HG02763 (cell line): ENCODE data around the gene RAB27A.
A peak's percentile ranks its signal among the peaks of the same experiment; 100 is the strongest.
"Not testable (repeated sequence)": the region's sequence is repeated elsewhere in the genome, so short reads cannot be mapped to it uniquely, and the experiment has no call there.

Source experiments
- ATAC-seq: cut with Tn5 transposase; IDR thresholded peaks from one replicate; pipeline ENCODE4 v1.9.1; 2021; ENCODE audit warnings: mild to moderate bottlenecking, moderate library complexity; ENCODE audit not compliant: unreplicated experiment

The RAB27A gene

DNA sequence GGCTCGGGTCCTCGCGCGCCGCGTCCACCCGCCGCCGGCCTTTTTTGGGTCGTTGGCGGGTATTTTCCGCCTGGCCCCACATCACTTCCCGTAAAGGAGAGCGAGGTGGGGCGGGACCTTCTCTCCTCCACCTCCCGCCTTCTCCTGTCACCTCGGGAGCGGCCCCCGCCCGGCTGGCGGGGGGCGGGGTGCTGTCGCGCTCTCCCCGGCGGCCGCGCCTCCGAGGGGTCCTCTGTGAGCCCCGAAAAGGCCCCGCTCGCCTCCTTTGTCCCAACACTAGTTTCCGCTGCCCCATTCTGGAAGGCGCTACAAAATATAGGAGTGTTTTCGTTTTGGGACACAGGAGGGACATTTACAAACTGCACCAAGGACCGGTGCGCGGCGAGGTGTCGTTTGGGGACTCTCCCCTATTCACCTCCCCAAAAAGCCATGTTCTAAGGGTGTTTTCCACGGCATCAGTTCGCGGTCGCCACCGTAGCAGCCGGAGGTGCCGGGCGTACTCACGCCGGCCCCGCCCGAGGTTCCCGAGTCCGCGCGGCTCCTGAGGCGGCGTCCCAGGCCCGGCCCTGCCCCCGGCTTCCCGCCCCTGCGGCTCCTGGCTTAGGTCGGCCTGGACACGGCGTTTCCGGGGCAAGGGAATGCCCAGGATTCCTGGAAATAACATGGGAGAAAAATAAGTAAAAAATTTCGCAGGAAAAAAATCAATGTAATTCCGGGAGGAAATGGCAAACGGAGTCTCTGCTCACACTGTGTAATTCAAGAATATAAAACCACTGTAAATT, at the start of gene RAB27A:
Gene RAB27A, minus strand, starts transcription at position 68 of the 782 bp plus-strand sequence. CDS start 54,879 bp downstream, outside the sequence.
- ATAC-seq, result peak; percentile 68

GRCh38 chr15:55337160-55337559, 47.5 kb upstream of the RAB27A start:
- ATAC-seq, result no peak

GRCh38 chr15:55334997-55335396, 45.4 kb upstream of the RAB27A start:
- ATAC-seq, result no peak

- ATAC-seq, result no peak
Observed at GRCh38 chr15:55334371-55334770, 44.8 kb upstream of the RAB27A start.

DNA sequence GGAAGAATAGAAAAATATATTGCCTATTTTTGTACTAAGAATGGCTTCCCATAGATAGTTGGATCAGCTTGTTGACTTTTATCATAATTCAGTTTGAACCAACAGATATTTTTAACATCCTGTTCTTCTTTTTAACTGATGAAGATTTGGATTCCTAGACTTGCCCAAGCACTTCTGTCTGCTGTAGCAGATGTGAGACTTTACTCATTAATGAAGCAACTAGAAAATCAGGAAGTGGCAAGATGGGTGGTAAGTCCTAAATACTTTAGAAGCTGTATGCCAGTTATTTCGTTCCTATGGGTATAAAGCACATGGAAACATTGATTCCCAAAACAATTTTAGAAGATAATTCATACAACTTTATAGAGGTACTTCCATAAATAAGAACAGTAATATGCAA, 37.8 kb upstream of the RAB27A start:
- no peak for ATAC-seq

DNA sequence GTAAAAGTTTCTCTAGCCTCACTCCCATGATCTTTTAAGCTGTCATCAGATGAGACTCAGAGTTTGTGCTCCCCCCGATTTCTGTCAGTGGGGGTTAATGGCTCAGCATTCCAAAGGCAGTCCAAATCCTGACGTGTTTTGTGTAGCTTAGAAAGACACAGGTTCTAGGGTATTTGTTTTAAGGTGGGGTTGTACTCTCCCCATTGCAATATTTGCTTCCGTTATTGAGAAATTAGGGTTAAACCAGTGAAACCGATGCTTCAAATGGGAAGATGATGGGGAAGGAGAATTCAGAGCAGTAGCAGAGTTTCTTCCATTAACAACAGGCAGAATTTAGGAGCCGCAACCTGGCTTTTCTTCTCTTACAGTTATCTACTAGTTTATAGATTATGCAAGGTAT, 32.9 kb upstream of the RAB27A start:
- no peak for ATAC-seq

DNA sequence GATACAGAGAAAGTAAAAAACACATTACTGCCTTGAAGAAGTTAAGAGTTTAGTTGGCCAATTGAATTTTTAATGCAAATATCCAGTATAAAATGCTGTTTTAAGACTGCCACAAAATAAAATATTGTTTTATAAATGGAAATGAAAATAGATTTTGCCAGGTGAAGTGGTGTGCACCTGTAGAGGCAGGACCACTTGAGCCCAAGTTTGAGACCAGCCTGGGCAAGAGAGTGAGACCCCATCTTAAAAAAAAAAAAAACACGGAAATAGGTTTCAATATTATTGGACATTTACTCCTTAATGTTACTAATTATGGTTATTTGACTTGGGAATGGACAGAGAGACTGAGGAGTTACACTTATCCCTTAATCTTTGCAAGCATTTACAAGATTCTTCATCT, 31.4 kb upstream of the RAB27A start:
- no peak for ATAC-seq

- ATAC-seq, result no peak
Observed at GRCh38 chr15:55320238-55320550, 30.6 kb upstream of the RAB27A start.

DNA sequence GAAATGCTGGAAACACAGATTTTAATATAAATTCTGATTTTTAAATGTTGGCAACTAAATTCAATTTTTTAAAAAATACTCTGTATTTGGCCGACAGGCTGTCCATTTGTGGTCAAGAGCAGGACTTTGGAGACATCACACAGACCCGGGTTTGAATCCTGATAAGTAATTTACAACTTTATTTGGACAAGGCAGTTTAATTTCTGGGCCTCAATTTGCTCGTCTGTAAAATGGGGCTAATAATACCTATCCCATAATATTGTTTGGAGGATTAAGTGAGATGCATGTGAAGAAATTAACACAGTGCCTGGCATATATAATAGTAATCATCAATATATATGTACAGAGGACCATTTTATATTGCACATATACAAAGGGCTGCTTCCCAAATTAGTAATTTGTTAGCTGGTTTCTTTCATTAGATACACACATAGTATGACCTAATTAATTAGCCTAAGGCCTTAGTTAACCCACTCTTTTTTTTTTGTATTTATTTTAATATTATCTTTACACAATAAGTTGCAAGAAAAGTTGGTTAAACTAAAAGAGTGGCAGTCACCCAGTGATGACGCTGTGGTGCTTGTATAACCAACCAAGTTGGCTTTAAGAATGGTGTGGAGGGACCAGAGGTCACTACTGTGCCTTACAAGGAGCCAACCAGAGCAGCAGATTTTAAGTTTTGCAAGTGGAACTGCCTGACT, 30.1 kb upstream of the RAB27A start:
- peak; percentile 37 for ATAC-seq

- peak; percentile 94 for ATAC-seq
Observed at GRCh38 chr15:55318588-55319494, 29.2 kb upstream of the RAB27A start, which contains the start of the genes PIGB and PIGBOS1. PIGB (plus strand) TSS chr15:55319222; CDS start chr15:55319251, 29 bp downstream. PIGBOS1 (minus strand) TSS chr15:55319123; CDS start chr15:55317792, 1,331 bp downstream.

GRCh38 chr15:55302801-55303200, 13.2 kb upstream of the RAB27A start:
- ATAC-seq, result not testable (repeated sequence)

DNA sequence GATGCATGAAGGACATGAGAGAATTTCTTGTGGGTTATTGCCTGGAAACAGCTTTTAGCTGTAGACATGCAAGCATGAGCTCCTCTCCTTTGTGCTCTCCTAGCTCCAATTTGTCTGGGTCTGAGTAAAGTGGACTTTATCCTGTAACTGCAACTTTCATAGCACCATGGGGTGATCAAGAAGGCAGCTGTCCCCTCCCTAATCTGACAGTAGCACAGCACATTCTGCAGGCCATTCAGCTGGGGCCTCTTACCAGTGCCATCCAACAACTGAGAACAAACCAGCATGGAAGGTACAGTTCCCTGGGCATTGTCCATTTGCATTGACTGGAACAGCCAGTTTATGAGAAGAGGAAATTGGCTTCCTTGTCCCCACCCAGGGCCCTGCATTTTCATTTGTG, 7.7 kb upstream of the RAB27A start:
- no peak for ATAC-seq

DNA sequence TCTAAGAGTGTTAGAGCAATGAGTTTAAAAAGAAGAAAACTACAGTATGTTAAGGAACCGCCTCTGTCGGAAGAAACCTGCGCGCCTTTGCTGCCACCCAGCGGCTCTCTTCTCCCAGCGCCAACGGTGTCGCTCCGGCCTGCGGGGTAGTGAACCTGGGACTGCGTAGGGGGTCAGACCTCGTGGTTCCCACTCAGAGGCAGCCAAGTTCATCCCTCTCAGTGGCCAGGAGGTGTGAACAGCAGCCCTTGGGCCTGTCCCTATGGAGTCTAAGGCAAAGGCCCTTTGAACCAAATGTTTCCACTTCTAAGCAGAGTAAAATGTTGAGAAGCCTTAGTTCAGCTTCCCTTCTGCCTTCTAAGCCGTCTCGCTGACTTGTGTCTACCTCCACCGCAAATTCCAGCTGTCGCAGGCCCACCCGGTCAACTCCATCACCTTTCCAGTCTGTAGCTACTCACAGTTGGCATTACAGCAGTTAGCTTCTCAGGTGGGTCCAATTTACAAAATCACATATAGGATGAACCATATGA, 980 bp upstream of the RAB27A start:
- peak; percentile 72 for ATAC-seq

GRCh38 chr15:55289011-55289745, 435 bp downstream of the RAB27A start:
- peak; percentile 22 for ATAC-seq

DNA sequence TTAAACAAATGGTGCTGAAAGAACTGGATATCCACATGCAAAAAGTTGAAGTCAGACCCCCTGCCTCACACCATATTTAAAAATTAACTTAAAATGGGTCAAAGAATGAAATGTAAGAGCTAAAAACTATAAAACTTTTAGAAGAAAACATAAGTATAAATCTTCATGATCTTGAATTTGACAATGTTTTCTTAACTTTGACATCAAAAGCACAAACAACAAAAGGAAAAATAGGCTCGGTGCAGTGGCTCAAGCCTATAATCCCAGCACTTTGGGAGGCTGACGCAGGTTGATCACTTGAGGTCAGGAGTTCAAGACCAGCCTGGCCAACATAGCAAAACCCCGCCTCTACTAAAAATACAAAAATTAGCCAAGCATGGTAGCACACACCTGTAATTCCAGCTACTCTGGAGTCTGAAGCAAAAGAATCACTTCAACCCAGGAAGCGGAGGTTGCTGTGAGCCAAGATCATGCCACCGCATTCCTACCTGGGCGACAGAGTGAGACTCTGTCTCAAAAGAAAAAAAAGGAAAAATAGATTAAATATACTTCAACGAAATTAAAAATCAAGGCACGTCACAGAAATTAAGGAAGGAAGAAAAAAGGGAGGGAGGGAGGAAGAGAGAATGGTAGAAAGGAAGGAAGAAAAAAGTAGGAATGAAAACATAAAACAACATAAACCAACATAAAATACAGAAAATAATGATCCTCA, 1.5 kb downstream of the RAB27A start:
- no peak for ATAC-seq

DNA sequence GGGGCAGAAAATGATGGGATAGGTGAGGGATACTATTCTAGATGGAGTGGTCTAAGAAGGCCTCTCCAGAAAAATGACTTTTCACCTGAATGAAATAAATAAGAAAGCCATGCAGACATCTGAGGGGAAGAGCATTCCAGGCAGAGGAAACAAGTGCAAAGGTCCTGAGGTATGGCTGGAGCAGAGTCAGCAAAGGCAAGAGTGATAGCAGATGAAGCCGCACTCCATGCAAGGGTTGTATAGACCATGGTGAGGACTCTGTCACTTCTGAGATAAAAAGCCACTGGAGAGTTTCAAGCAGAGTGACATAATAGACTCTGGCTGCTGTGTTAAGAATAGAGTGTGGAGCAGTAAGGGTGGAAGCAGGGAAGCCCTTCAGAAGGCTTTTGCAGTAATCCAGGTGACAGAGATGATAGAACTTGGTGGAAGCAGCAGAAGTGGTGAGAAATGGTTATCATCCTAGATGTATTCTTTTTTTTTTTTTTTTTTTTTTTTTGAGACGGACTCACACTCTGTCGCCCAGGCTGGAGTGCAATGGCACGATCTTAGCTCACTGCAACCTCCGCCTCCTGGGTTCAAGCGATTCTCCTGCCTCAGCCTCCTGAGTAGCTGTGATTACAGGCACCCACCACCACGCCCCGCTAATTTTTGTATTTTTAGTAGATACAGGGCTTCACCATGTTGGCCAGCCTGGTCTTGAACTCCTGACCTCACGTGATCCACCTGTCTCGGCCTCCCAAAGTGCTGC, 3.0 kb downstream of the RAB27A start:
- not testable (repeated sequence) for ATAC-seq

GRCh38 chr15:55284426-55284825, 5.2 kb downstream of the RAB27A start:
- no peak for ATAC-seq

GRCh38 chr15:55283379-55284147, 6.0 kb downstream of the RAB27A start:
- ATAC-seq, result no peak
